ENCODE data around the gene RPS6KL1.

The RPS6KL1 gene

GRCh38 chr14:74911221-74911620, 11.8 kb downstream of the RPS6KL1 start:
- no peaks in the 10 kb centered on the region for H4K20me1 ChIP-seq (ENCODE audit: insufficient read depth, low read length, poor library complexity, severe bottlenecking)
- H3K9ac ChIP-seq (ENCODE audit: low read depth, low read length, poor library complexity, severe bottlenecking) = no peak overlapping the region
- no peaks in the 10 kb centered on the region for H3K9me3 ChIP-seq (ENCODE audit: insufficient read depth, low read depth, low read length)
- H3F3A ChIP-seq (ENCODE audit: low read depth) = no peaks in the 10 kb centered on the region
- H3K4me3 ChIP-seq (ENCODE audit: low read length, poor library complexity, severe bottlenecking) = no peak overlapping the region
- no peak overlapping the region for H2AFZ ChIP-seq (ENCODE audit: low read length)
- no peak overlapping the region for H3K4me2 ChIP-seq (ENCODE audit: low read depth, low read length, poor library complexity, severe bottlenecking)
- H3K4me1 ChIP-seq (ENCODE audit: insufficient read depth, low read length, poor library complexity, severe bottlenecking) = no peaks in the 10 kb centered on the region
- H3K79me2 ChIP-seq (ENCODE audit: insufficient read depth, low read length) = no peaks in the 10 kb centered on the region
- H3K36me3 ChIP-seq (ENCODE audit: insufficient read depth, low read length) = no peaks in the 10 kb centered on the region; the same call in 1 of the 2 replicates
- no peaks in the 10 kb centered on the region for H3K9me2 ChIP-seq (replicated peaks; ENCODE audit: low read depth, low read length)
- TF ChIP-seq CTCF (conservative IDR thresholded peaks at IDR 0.05; ENCODE audit: low read length) = no peak
- no peaks in the 10 kb centered on the region for H3K27me3 ChIP-seq (ENCODE audit: insufficient read depth, low read length, poor library complexity, severe bottlenecking)

- Histone ChIP-seq H3K36me3 (ENCODE audit: insufficient read depth, low read length) (peaks cover 4% of the 10 kb centered on the region; the same call in 1 of the 2 replicates), H3K4me1 (ENCODE audit: insufficient read depth, low read length, poor library complexity, severe bottlenecking) (no peaks in the 10 kb centered on the region), H3K4me3 (ENCODE audit: low read length, poor library complexity, severe bottlenecking) (no peak overlapping the region), H2AFZ (ENCODE audit: low read length) (no peak overlapping the region), H3K27me3 (ENCODE audit: insufficient read depth, low read length, poor library complexity, severe bottlenecking) (no peaks in the 10 kb centered on the region), H3F3A (ENCODE audit: low read depth) (no peaks in the 10 kb centered on the region), H4K20me1 (ENCODE audit: insufficient read depth, low read length, poor library complexity, severe bottlenecking) (no peaks in the 10 kb centered on the region), H3K79me2 (ENCODE audit: insufficient read depth, low read length) (no peaks in the 10 kb centered on the region), H3K9ac (ENCODE audit: low read depth, low read length, poor library complexity, severe bottlenecking) (no peak overlapping the region), H3K9me2 (replicated peaks; ENCODE audit: low read depth, low read length) (no peaks in the 10 kb centered on the region), H3K9me3 (ENCODE audit: insufficient read depth, low read depth, low read length) (no peaks in the 10 kb centered on the region), H3K4me2 (ENCODE audit: low read depth, low read length, poor library complexity, severe bottlenecking) (no peak overlapping the region)
- no peak for TF ChIP-seq CTCF (conservative IDR thresholded peaks at IDR 0.05; ENCODE audit: low read length)
- no peak for TF ChIP-seq EZH2phosphoT487 (IDR thresholded peaks at IDR 0.05; ENCODE audit: borderline replicate concordance)
These were observed 12.5 kb downstream of the RPS6KL1 start for GRCh38 chr14:74910556-74910955.

GRCh38 chr14:74909911-74910310, 13.1 kb downstream of the RPS6KL1 start:
- no peaks in the 10 kb centered on the region for H3F3A ChIP-seq (ENCODE audit: low read depth)
- H3K36me3 ChIP-seq (ENCODE audit: insufficient read depth, low read length) = peaks cover 7% of the 10 kb centered on the region; the same call in 1 of the 2 replicates
- no peaks in the 10 kb centered on the region for H3K79me2 ChIP-seq (ENCODE audit: insufficient read depth, low read length)
- no peaks in the 10 kb centered on the region for H4K20me1 ChIP-seq (ENCODE audit: insufficient read depth, low read length, poor library complexity, severe bottlenecking)
- no peaks in the 10 kb centered on the region for H3K27me3 ChIP-seq (ENCODE audit: insufficient read depth, low read length, poor library complexity, severe bottlenecking)
- no peak overlapping the region for H3K4me3 ChIP-seq (ENCODE audit: low read length, poor library complexity, severe bottlenecking)
- no peak overlapping the region for H3K9ac ChIP-seq (ENCODE audit: low read depth, low read length, poor library complexity, severe bottlenecking)
- no peaks in the 10 kb centered on the region for H3K4me1 ChIP-seq (ENCODE audit: insufficient read depth, low read length, poor library complexity, severe bottlenecking)
- H2AFZ ChIP-seq (ENCODE audit: low read length) = no peak overlapping the region
- TF ChIP-seq EZH2phosphoT487 (IDR thresholded peaks at IDR 0.05; ENCODE audit: borderline replicate concordance) = no peak
- TF ChIP-seq CTCF (conservative IDR thresholded peaks at IDR 0.05; ENCODE audit: low read length) = no peak
- H3K9me2 ChIP-seq (replicated peaks; ENCODE audit: low read depth, low read length) = no peaks in the 10 kb centered on the region
- H3K4me2 ChIP-seq (ENCODE audit: low read depth, low read length, poor library complexity, severe bottlenecking) = no peak overlapping the region
- no peaks in the 10 kb centered on the region for H3K9me3 ChIP-seq (ENCODE audit: insufficient read depth, low read depth, low read length)

Measured in Loucy (cell line).